Hypothalamus (tissue), 51 donors: Measurements from ENCODE around the gene RNASE4.
"Not testable (repeated sequence)": the region's sequence is repeated elsewhere in the genome, so short reads cannot be mapped to it uniquely, and the experiment has no call there.

Experiments used
- DNase-seq, 51 donors: peaks; one replicate each; lab custom pipeline; 2025; lab: John Stamatoyannopoulos, UW

The RNASE4 gene

GRCh38 chr14:20683891-20684661 is at the start of gene RNASE4:
Gene RNASE4 (plus strand): TSS chr14:20684560. CDS start chr14:20699372, 14,812 bp downstream.
- DNase-seq = peak; percentile 20 to 91 (median 61)

GRCh38 chr14:20641591-20641990 is 42.8 kb upstream of the RNASE4 start, which contains the start of gene OR6S1:
Gene OR6S1 (minus strand): TSS chr14:20641691. CDS start chr14:20641691, 0 bp downstream.
- DNase-seq = no peak

GRCh38 chr14:20642182-20642581 is 42.2 kb upstream of the RNASE4 start:
- DNase-seq = no peak

GRCh38 chr14:20642755-20643154 is 41.6 kb upstream of the RNASE4 start:
- DNase-seq = not testable (repeated sequence)

- DNase-seq = no peak
Observed at GRCh38 chr14:20644520-20644919, 39.8 kb upstream of the RNASE4 start.

GRCh38 chr14:20645481-20645880 is 38.9 kb upstream of the RNASE4 start:
- DNase-seq = no peak

GRCh38 chr14:20652996-20653975 is 31.1 kb upstream of the RNASE4 start:
- DNase-seq = peak in 5 of 51 donors; percentile 1 to 39 (median 3)

GRCh38 chr14:20655851-20656250 is 28.5 kb upstream of the RNASE4 start:
- no peak for DNase-seq

GRCh38 chr14:20656274-20656673 is 28.1 kb upstream of the RNASE4 start:
- no peak for DNase-seq

- DNase-seq = no peak
Observed at GRCh38 chr14:20657216-20658211, 26.8 kb upstream of the RNASE4 start.

GRCh38 chr14:20658246-20658645 is 26.1 kb upstream of the RNASE4 start:
- no peak for DNase-seq

GRCh38 chr14:20659336-20659735 is 25.0 kb upstream of the RNASE4 start:
- DNase-seq = no peak

- DNase-seq = no peak
Observed at GRCh38 chr14:20659813-20660395, 24.5 kb upstream of the RNASE4 start.

GRCh38 chr14:20661197-20661596 is 23.2 kb upstream of the RNASE4 start:
- DNase-seq = no peak

- peak in 38 of 51 donors; percentile 2 to 69 (median 26) for DNase-seq
Observed at GRCh38 chr14:20662968-20663732, 21.2 kb upstream of the RNASE4 start.

GRCh38 chr14:20666400-20666961 is 17.9 kb upstream of the RNASE4 start:
- DNase-seq = not testable (repeated sequence)

GRCh38 chr14:20667957-20668356 is 16.4 kb upstream of the RNASE4 start:
- DNase-seq = no peak

GRCh38 chr14:20668969-20669368 is 15.4 kb upstream of the RNASE4 start:
- no peak for DNase-seq
